ENCODE measurements around the gene PREB. TPM values are rescaled to one million over a fixed set of nuclear protein-coding genes. Genes with fewer than 3 reads are reported as not detected.

The PREB gene
- total and polyA plus RNA-seq, 2 of the 13 experiments (the other 11 are each of a cell fraction or from before 2014, with no cell fraction given): 112 to 192 TPM

- TF ChIP-seq, protein P1, sequence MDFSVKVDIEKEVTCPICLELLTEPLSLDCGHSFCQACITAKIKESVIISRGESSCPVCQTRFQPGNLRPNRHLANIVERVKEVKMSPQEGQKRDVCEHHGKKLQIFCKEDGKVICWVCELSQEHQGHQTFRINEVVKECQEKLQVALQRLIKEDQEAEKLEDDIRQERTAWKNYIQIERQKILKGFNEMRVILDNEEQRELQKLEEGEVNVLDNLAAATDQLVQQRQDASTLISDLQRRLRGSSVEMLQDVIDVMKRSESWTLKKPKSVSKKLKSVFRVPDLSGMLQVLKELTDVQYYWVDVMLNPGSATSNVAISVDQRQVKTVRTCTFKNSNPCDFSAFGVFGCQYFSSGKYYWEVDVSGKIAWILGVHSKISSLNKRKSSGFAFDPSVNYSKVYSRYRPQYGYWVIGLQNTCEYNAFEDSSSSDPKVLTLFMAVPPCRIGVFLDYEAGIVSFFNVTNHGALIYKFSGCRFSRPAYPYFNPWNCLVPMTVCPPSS (IDR thresholded peaks at IDR 0.05): no peak
- TF ChIP-seq SRSF9 (IDR thresholded peaks at IDR 0.05; ENCODE audit: borderline replicate concordance, insufficient read depth, low read depth, low read length, poor library complexity, severe bottlenecking) (no peak), ZNF83 (CRISPR knock-in tag; IDR thresholded peaks at IDR 0.05; ENCODE audit: borderline replicate concordance) (no peak), SUZ12 (IDR thresholded peaks at IDR 0.05; ENCODE audit: low read depth, low read length) (no peak), SALL2 (CRISPR knock-in tag; IDR thresholded peaks at IDR 0.05) (peak; percentile 40; the same call in 1 of the 2 replicates), REPIN1 (CRISPR knock-in tag; IDR thresholded peaks at IDR 0.05; ENCODE audit: borderline replicate concordance, low read depth) (peak; percentile 93), MAFG (CRISPR knock-in tag; IDR thresholded peaks at IDR 0.05) (no peak), ZNF709 (CRISPR knock-in tag; IDR thresholded peaks at IDR 0.05) (no peak), NPAS2 (CRISPR knock-in tag; IDR thresholded peaks at IDR 0.05; ENCODE audit: borderline replicate concordance) (no peak), ZNF253 (CRISPR knock-in tag; IDR thresholded peaks at IDR 0.05; ENCODE audit: borderline replicate concordance) (no peak), SRY (CRISPR knock-in tag; IDR thresholded peaks at IDR 0.05) (no peak), ZFY (CRISPR knock-in tag; IDR thresholded peaks at IDR 0.05) (peak; percentile 88), XBP1 (CRISPR knock-in tag; IDR thresholded peaks at IDR 0.05) (no peak), CHD4 (IDR thresholded peaks at IDR 0.05; ENCODE audit: borderline replicate concordance, low read length) (no peak), PCBP1 (IDR thresholded peaks at IDR 0.05; ENCODE audit: borderline replicate concordance, low read depth, low read length) (no peak), ZNF30 (CRISPR knock-in tag; IDR thresholded peaks at IDR 0.05) (no peak), ZUFSP (CRISPR knock-in tag; IDR thresholded peaks at IDR 0.05; ENCODE audit: borderline replicate concordance) (no peak), PHF20 (CRISPR knock-in tag; IDR thresholded peaks at IDR 0.05) (no peak; the same call in 1 of the 2 replicates), JDP2 (CRISPR knock-in tag; IDR thresholded peaks at IDR 0.05; ENCODE audit: borderline replicate concordance) (no peak), PTBP1 (IDR thresholded peaks at IDR 0.05; ENCODE audit: low read depth, low read length, poor library complexity, severe bottlenecking) (peak; percentile 57), FOXA3 (CRISPR knock-in tag; IDR thresholded peaks at IDR 0.05) (peak; percentile 60), PRPF4 (IDR thresholded peaks at IDR 0.05; ENCODE audit: low read depth, low read length, poor library complexity, severe bottlenecking) (no peak), ZNF737 (CRISPR knock-in tag; IDR thresholded peaks at IDR 0.05; ENCODE audit: borderline replicate concordance) (no peak), ZNF292 (CRISPR knock-in tag; IDR thresholded peaks at IDR 0.05; ENCODE audit: borderline replicate concordance, low read depth) (peak; percentile 89), ZNF547 (CRISPR knock-in tag; IDR thresholded peaks at IDR 0.05) (no peak; the same call in 1 of the 2 replicates), GATAD1 (CRISPR knock-in tag; IDR thresholded peaks at IDR 0.05) (peak; percentile 57)
- TF ChIP-seq, protein P2, sequence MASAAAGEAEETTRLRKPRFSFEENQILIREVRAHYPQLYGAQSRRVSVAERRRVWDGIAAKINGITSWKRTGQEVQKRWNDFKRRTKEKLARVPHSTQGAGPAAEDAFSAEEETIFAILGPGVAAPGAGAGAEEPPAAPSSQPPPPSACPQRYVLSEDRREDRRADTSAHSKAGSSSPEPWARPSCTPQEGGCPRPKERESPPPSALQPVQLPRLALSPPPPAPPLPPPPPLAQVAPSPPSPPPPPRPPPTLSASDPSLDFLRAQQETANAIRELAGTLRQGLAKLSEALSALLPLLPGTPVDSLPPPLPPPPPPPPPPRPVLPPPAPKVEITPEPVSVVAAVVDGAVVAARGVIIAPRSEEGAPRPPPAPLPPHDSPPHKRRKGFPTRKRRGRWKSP (CRISPR knock-in tag; IDR thresholded peaks at IDR 0.05): 0 out of 2 replicates have a peak, but pooled peaks have one; percentile 57
Observed at GRCh38 chr2:27093430-27094352, 40.7 kb downstream of the PREB start (continued).

Data from HepG2 (cell line).